Breast epithelium (tissue), 3 donors: ENCODE data around the gene INVS.

ENCODE experiments used
- CTCF ChIP-seq, 3 donors: fragments of 450-650 bp; IDR thresholded peaks; one replicate each; pipeline ENCODE4 v1.5.1; 2016 to 2017; ENCODE audit warnings: antibody characterized with exemption in 3 of 3, mild to moderate bottlenecking in 3 of 3, moderate library complexity in 3 of 3
- POLR2A ChIP-seq: fragments of 450-650 bp; IDR thresholded peaks from one replicate; pipeline ENCODE4 v1.6.1; 2016; ENCODE audit warnings: antibody characterized with exemption, mild to moderate bottlenecking, moderate library complexity
- POLR2AphosphoS5 ChIP-seq, 3 donors: sonication (generic); formaldehyde crosslinking; IDR thresholded peaks; one replicate each; pipeline ENCODE4 v1.6.1; 2017; ENCODE audit warnings: antibody characterized with exemption in 3 of 3

DNA sequence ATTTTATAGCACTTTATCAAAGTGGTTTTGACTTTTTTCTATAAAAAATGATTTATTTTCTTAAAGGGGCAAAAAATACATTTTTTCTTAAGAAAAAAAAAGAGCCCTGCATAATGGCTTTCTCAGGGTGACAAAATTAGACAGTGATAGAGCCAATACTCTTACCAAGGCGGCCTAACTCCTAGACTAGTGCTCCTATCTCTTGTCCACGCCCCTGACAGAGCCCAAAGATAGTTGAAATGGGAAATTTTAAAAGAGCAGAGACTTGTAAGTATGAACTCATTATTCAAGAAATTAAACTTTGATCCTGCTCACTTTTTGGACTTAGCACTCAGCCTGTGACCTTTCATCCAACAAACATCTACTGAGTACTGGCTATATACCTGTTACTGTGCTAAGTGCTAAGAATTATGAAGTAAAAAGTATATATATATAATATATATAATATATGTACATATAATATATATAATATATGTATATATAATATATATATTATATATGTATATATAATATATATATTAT lies 1.2 kb downstream of the INVS start:
- TF ChIP-seq POLR2AphosphoS5 (IDR thresholded peaks at IDR 0.05): no peak
- TF ChIP-seq CTCF (IDR thresholded peaks at IDR 0.05): no peak
- TF ChIP-seq POLR2A: no peak
